ENCODE results near the gene MITF.

DNA sequence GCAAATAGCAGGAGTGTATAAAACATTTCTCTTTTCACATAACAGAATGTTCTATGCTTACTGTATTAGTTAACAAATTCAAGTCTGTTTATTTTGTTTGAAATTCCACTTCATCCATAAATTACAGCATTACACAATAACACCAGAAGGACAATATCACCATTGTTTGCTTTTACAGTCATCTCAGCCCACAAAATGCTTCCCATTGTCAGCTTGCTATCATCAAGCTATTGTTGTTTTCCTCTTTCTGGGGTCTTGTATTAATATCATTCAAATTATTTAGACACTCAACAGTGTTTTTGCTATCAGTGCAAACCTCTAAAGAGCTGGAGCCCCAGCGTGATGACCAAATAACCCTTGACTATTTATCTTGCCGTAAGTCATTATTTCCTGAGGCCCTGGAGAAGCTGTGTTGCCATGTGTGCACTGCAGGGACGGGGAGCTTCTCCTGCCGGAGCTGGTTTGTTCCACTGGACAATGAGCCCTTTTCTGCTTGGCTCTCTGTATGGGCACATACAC, 261.4 kb downstream of the MITF start:
- TF ChIP-seq, protein P1, sequence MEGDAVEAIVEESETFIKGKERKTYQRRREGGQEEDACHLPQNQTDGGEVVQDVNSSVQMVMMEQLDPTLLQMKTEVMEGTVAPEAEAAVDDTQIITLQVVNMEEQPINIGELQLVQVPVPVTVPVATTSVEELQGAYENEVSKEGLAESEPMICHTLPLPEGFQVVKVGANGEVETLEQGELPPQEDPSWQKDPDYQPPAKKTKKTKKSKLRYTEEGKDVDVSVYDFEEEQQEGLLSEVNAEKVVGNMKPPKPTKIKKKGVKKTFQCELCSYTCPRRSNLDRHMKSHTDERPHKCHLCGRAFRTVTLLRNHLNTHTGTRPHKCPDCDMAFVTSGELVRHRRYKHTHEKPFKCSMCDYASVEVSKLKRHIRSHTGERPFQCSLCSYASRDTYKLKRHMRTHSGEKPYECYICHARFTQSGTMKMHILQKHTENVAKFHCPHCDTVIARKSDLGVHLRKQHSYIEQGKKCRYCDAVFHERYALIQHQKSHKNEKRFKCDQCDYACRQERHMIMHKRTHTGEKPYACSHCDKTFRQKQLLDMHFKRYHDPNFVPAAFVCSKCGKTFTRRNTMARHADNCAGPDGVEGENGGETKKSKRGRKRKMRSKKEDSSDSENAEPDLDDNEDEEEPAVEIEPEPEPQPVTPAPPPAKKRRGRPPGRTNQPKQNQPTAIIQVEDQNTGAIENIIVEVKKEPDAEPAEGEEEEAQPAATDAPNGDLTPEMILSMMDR (IDR thresholded peaks at IDR 0.05): no peak
- no peak for TF ChIP-seq POLR2A (IDR thresholded peaks at IDR 0.05)

Measured in right lobe of liver (tissue), 4 donors.